ENCODE results near the gene RALGAPA2.

Gene RALGAPA2

GRCh38 chr20:20404633-20405032, 307.8 kb downstream of the RALGAPA2 start:
- DNase-seq (ENCODE audit: low spot score): no peak

DNA sequence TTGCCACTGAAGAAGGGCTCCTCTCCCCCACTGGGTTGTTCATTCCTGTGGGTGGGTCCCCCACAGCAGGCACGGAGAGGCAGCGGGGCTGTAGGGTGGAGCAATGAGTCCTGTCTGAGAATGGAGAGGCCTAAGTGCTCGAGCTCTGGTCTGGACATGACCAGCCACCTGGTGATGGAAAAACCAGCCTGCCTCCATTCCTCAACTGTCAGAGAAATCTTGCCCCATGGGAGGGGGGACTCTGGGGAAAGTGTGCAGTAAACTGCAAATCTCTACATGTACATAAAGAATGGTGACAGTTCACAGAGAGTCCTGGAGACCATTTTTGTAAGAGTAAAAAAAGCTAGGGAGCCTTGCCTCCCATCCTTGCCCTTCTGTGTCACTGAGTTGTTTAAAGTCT, 310.5 kb downstream of the RALGAPA2 start:
- DNase-seq (ENCODE audit: low spot score): no peak

- DNase-seq (ENCODE audit: low spot score): no peak
These were observed 312.6 kb downstream of the RALGAPA2 start for GRCh38 chr20:20399531-20400500.

- no peak for DNase-seq (ENCODE audit: low spot score)
These were observed 314.3 kb downstream of the RALGAPA2 start for GRCh38 chr20:20398123-20398522.

DNA sequence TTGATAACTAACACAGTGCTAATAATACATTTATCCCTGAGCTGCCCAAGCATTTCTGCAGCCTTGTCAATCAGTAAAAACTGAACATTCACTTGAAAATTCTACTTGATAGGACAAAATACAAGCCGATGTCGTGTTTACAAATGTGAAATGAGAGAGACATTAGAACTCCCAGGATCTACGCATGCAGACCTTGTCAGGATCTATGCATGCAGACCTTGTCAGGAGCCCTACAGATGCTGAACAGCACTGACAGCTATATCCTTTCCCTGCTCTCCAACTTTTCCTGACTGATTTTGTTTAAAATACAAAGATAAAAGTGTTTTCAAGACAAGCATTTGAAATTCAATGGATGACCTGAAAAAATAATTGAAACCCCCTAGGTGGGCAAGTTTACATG, 315.6 kb downstream of the RALGAPA2 start:
- DNase-seq (ENCODE audit: low spot score): no peak

- no peak for DNase-seq (ENCODE audit: low spot score)
These were observed 316.4 kb downstream of the RALGAPA2 start for GRCh38 chr20:20395903-20396568.

- DNase-seq (ENCODE audit: low spot score): no peak
These were observed 317.4 kb downstream of the RALGAPA2 start for GRCh38 chr20:20395087-20395486.

DNA sequence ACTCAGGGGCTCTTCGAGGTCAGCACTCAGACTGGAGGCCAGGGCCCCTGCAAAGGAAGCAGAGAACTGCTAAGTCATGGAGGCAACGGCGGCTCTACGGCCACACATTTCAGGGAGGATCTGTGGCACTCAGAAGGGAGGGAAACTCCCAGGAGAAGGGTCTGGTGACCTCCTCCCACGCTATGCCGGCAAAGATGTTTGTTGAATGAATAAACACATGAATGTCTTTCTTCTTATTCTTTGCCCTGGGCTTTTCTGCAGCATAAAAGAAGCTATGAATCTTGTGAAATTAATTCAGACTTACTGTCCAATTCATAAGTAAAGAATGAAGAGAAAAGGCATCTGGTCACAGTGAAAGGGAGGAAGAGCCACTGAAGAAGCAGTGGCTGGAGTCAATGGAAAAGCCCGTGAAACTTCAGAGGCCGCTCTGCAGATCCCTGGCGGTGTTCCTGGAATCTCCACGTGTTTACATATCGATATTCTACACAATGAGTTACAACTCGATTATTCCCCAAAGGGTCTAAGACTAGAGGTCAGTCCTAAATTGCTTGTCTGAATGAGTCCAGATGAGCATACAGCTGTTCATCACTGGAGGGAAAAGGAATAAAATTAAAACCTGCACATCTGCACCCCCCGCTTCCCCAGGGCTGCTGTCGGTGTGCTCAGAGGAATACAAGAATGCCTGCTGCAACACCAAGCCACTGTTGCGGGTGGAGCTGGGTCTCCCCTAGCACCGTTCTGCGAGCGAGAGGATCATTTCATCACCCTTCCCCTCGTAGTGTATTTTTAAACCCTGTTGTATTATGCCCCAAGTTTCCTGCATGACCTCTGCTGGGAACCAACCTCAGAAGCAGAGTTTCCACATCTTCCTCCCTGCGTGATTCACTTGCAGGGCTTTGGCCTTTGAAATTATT, 319.0 kb downstream of the RALGAPA2 start:
- no peak for DNase-seq (ENCODE audit: low spot score)

DNA sequence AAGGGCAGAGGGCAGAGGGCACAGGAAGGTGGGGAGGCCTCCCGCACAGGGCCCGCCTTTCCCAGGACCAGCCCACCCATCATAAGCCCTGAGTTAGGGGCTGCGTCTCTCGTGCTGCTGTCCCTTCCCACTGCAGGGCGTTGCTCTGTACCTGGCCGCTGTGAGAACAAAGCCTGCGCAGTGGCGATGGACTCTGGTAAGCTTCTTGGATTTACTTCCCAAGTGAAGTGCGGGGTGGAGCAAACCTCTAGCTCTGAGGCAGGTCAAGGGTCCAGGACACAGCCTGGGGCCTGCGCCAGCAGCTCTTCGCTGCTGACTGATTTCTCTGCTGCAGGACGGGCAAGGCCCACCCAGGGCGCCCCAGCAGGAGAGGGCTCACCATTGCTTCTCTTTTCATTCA, 320.7 kb downstream of the RALGAPA2 start:
- no peak for DNase-seq (ENCODE audit: low spot score)

GRCh38 chr20:20391115-20391514, 321.3 kb downstream of the RALGAPA2 start:
- no peak for DNase-seq (ENCODE audit: low spot score)

GRCh38 chr20:20390393-20390792, 322.1 kb downstream of the RALGAPA2 start:
- no peak for DNase-seq (ENCODE audit: low spot score)

DNA sequence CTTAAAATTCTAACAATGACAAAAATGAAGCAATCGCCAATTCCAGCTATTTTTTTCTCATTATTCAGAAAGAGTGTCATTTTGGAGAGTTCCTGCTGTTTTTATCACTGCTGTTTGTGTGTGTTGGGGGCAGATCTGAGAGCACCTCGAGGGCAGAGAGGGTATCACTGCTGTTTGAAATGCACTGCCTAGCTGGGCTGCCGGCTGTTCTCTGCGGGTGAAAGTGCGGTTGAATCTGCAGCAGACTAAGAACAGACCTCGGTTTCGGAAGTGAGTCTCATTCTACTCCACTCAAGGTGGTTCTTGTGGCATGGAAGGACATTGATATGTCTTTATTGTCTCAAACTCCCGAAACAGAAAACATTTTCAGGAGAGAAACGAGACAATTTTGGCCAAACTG, 326.3 kb downstream of the RALGAPA2 start:
- DNase-seq (ENCODE audit: low spot score): no peak

- DNase-seq (ENCODE audit: low spot score): no peak
These were observed 336.6 kb downstream of the RALGAPA2 start for GRCh38 chr20:20375862-20376261.

- no peak for DNase-seq (ENCODE audit: low spot score)
These were observed 339.3 kb downstream of the RALGAPA2 start for GRCh38 chr20:20373091-20373571.

DNA sequence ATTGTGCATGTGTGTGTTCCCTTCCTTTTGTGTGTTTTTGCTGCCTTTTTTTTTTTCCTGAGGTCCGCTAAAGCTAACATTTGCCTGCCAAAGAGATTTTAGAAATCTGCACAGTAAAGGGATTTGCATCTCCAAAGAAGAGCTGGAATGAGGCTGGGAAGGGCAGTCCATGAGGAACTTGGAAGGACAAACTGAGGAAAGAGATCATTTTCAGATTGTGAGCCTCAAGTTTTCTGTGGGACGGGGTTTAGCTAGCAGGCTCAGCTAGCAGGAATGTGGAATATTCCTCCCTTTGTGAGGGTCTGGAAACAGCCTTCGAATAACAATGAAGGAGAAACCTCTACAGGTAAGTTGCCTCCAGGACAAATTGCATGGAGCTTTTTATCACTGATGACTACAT, 340.8 kb downstream of the RALGAPA2 start:
- no peak for DNase-seq (ENCODE audit: low spot score)

GRCh38 chr20:20371083-20371482, 341.4 kb downstream of the RALGAPA2 start:
- DNase-seq (ENCODE audit: low spot score): no peak

- no peak for DNase-seq (ENCODE audit: low spot score)
These were observed 342.3 kb downstream of the RALGAPA2 start for GRCh38 chr20:20370094-20370575.

- peak; percentile 52 for DNase-seq (ENCODE audit: low spot score)
These were observed 343.0 kb downstream of the RALGAPA2 start for GRCh38 chr20:20369250-20370093.

DNA sequence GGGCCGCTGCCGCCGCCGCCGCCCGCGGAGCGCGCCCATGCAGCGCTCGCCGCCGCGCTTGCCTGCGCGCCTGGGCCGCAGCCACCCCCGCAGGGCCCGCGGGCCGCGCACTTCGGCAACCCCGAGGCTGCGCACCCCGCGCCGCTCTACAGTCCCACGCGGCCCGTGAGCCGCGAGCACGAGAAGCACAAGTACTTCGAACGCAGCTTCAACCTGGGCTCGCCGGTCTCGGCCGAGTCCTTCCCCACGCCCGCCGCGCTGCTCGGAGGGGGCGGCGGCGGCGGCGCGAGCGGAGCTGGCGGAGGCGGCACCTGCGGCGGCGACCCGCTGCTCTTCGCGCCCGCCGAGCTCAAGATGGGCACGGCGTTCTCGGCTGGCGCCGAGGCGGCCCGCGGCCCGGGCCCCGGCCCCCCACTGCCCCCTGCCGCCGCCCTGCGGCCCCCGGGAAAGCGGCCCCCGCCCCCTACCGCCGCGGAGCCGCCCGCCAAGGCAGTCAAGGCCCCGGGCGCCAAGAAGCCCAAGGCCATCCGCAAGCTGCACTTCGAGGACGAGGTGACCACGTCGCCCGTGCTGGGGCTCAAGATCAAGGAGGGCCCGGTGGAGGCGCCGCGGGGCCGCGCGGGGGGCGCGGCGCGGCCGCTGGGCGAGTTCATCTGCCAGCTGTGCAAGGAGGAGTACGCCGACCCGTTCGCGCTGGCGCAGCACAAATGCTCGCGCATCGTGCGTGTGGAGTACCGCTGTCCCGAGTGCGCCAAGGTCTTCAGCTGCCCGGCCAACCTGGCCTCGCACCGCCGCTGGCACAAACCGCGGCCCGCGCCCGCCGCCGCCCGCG, 343.8 kb downstream of the RALGAPA2 start:
- DNase-seq (ENCODE audit: low spot score): peak; percentile 67
